NT2/D1 (cell line): ENCODE measurements around the gene PON2.
"Not testable (repeated sequence)": the region's sequence is repeated elsewhere in the genome, so short reads cannot be mapped to it uniquely, and the experiment has no call there.

Experiments used
- DNase-seq: peaks from one replicate; pipeline ENCODE4 v3.0.0-alpha.2; 2011; ENCODE audit warnings: low read depth, low spot score
- H3K27me3 ChIP-seq: 2 replicates; pipeline ENCODE4 v1.6.0; 2011; ENCODE audit warnings: mild to moderate bottlenecking; ENCODE audit not compliant: insufficient read length, insufficient read depth
- H3K36me3 ChIP-seq: 2 replicates; pipeline ENCODE4 v1.6.1; 2011; ENCODE audit warnings: mild to moderate bottlenecking, low read length, mixed read lengths; ENCODE audit not compliant: insufficient read depth, insufficient read length
- H3K4me1 ChIP-seq: 2 replicates; pipeline ENCODE4 v1.5.1; 2011; ENCODE audit not compliant: insufficient read depth, insufficient read length
- H3K4me3 ChIP-seq: 2 replicates; pipeline ENCODE4 v1.5.1; 2011; ENCODE audit warnings: low read depth; ENCODE audit not compliant: insufficient read length
- H3K9ac ChIP-seq: 2 replicates; pipeline ENCODE4 v1.6.0; 2011; ENCODE audit warnings: low read depth; ENCODE audit not compliant: insufficient read length
- H3K9me3 ChIP-seq: 2 replicates; pipeline ENCODE4 v1.5.1; 2011; ENCODE audit warnings: mild to moderate bottlenecking, low read length; ENCODE audit not compliant: insufficient read depth
- SUZ12 ChIP-seq: IDR thresholded peaks from 2 replicates; pipeline ENCODE4 v1.6.1; 2011; ENCODE audit not compliant: insufficient read length, insufficient read depth; ENCODE audit errors: extremely low read depth
- YY1 ChIP-seq: IDR thresholded peaks from 2 replicates; pipeline ENCODE4 v1.6.1; 2011; ENCODE audit not compliant: insufficient read length, insufficient read depth
- ZNF274 ChIP-seq: IDR thresholded peaks from 2 replicates; pipeline ENCODE4 v1.6.1; 2011; ENCODE audit warnings: mild to moderate bottlenecking, low read depth, low read length

The PON2 gene

DNA sequence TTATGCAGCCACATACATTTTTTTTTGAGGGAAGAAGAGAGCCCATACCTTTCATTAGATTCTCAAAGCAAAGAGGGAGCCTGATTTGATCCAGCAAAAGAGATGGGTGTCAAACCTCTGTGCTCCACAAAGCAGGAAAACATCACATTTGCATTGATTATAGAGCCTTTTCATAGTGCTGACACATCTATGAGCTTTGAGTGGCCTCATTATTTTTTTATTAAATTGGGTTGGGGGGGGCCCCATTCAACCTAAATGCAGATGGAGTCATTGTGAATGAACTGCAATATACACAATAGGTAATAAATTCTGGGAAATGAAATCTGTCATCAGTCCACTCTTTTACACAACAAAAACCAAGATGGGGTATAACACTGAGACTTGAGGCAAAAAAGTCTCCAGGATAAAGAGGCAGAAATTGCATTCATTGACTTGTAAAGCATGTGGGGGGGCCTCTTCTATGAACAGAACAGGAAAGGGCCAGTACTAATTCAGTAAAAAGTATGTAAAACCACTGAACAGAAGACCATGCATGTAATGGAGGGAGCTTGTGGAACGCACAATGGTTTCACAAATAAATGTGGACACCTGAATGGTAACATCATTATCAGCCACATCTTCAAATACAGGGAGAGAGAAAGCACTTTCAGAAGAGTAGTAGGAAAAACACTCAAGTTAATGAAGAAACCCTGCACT is 33.2 kb upstream of the PON2 start:
- Histone ChIP-seq H3K9ac (no peak overlapping the region), H3K9me3 (no peaks in the 10 kb centered on the region), H3K4me1 (no peaks in the 10 kb centered on the region), H3K27me3 (no peaks in the 10 kb centered on the region), H3K4me3 (no peak overlapping the region), H3K36me3 (no peaks in the 10 kb centered on the region)
- DNase-seq = no peak
- TF ChIP-seq SUZ12 = no peak
- TF ChIP-seq ZNF274 = no peak
- TF ChIP-seq YY1 = no peak

DNA sequence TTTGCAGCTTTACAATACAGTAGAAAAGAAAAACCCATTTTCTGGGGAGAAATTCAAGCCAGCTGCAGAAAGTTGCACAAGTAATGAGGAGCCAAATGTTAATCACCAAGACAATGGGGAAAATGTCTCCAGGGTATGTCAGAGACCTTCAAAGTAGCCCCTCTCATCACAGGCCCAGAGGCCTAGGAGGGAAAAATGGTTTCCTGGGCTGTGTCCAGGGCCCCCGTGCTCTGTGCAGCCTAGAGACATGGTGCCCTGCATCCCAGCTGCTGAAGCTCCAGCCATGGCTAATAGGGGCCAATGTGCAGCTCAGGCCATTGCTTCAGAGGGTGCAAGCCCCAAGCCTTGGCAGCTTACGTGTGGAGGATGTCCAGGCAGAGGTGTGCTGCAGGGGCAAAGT is 25.8 kb upstream of the PON2 start:
- not testable (repeated sequence) for H3K27me3 ChIP-seq, H3K4me1 ChIP-seq, H3K9ac ChIP-seq, DNase-seq, H3K4me3 ChIP-seq, H3K36me3 ChIP-seq
- peaks cover 18% of the 10 kb centered on the region for H3K9me3 ChIP-seq

DNA sequence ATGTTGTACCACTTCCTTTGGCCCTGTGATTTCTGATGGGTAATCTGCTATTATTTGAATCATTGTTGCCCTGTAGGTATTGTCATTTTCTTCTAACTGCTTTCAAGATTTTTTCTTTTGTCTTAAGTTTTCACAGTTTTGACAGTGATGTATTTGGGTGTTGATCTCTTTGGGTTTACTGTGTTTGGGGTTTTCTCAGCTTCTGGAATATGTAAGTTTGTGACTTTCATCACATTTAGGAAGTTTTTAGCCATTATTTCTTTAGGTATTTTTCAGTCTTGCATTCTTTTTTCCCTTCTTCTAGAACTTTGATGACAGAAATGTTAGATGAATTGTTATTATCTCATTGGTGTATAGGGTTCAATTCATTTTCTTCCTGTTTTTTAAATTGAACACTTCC is 23.1 kb upstream of the PON2 start:
- H3K9me3 ChIP-seq = peaks cover 18% of the 10 kb centered on the region
- H3K9ac ChIP-seq = no peak overlapping the region
- H3K4me3 ChIP-seq = no peak overlapping the region
- no peak for TF ChIP-seq SUZ12
- no peak for TF ChIP-seq YY1
- no peak for TF ChIP-seq ZNF274
- no peak for DNase-seq
- H3K4me1 ChIP-seq = no peaks in the 10 kb centered on the region
- H3K36me3 ChIP-seq = no peaks in the 10 kb centered on the region
- no peaks in the 10 kb centered on the region for H3K27me3 ChIP-seq

DNA sequence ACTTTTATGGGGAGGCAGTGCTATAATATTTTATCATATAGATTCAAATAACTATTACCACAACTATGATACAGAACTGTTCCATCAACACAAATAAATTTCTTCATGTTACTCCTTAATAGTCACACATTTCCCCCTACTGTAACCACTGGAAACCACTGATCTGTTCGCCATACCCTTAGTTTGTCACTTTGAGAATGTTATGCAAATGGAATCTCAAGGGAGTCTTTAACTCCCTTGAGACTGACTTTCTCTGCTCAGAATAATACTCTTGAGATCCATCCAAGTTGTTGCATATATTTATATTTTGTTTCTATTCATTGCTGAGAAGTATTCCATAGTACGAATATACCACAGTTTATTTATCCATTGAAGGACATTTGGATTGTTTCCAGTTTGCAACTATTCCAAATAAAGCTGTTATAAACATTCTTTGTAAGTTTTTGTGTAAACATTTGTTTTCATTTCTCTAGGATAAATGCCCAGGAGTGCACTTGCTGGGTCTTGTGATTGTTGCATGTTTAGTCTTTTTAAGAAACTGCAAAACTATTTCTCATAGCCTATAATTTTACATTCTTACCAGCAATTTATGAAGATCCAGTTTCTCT is 19.7 kb upstream of the PON2 start:
- DNase-seq = no peak
- Histone ChIP-seq H3K36me3 (no peaks in the 10 kb centered on the region), H3K4me1 (no peaks in the 10 kb centered on the region), H3K9me3 (peaks cover 10% of the 10 kb centered on the region), H3K4me3 (no peak overlapping the region), H3K27me3 (no peaks in the 10 kb centered on the region), H3K9ac (no peak overlapping the region)
- TF ChIP-seq SUZ12 (no peak), ZNF274 (no peak), YY1 (no peak)

DNA sequence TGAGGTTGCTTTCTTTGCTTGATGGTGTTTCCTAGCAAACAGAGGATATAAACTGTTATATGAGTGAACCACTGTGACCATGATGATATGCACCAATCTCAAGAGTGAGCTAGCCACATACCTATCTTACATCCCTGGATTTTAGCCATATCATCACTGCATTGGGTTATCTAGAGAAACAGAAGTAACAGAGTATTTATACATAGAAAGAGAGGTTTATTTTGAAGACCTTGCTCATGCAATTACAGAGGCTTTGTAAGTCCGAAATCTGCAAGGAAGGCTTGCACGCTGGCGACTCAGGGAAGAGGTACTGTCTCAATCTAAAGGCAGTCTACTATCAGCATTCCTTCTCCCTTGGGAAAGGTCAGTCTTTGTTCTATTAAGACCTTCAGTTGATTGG is 11.8 kb upstream of the PON2 start:
- Histone ChIP-seq H3K36me3 (no peaks in the 10 kb centered on the region), H3K9ac (no peak overlapping the region), H3K4me3 (no peak overlapping the region), H3K4me1 (no peaks in the 10 kb centered on the region), H3K27me3 (no peaks in the 10 kb centered on the region), H3K9me3 (no peaks in the 10 kb centered on the region)
- DNase-seq = no peak
- TF ChIP-seq ZNF274 (no peak), YY1 (no peak), SUZ12 (no peak)

DNA sequence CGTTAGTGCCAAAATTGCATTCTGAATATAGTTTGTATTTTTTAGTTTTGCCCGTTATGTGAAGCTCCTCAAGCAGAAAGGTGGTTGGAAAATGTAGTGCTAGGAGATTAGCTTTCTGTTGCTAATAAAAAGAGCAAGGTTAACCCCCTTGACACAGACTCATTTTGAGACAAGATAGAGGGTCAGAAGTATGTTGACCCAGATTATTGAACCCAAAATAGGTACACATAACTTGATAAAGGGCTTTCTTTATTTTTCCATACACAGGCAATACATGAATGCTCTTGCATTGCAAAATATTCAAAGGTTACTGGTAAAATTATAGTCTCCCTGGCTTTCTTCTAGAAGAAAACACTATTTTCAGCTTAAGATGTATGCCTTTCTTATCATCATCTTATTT is 10.0 kb upstream of the PON2 start:
- TF ChIP-seq YY1 = no peak
- TF ChIP-seq SUZ12 = no peak
- no peak for TF ChIP-seq ZNF274
- Histone ChIP-seq H3K27me3 (no peaks in the 10 kb centered on the region), H3K9ac (no peak overlapping the region), H3K4me3 (no peak overlapping the region), H3K9me3 (no peaks in the 10 kb centered on the region), H3K36me3 (no peaks in the 10 kb centered on the region), H3K4me1 (no peaks in the 10 kb centered on the region)
- no peak for DNase-seq

DNA sequence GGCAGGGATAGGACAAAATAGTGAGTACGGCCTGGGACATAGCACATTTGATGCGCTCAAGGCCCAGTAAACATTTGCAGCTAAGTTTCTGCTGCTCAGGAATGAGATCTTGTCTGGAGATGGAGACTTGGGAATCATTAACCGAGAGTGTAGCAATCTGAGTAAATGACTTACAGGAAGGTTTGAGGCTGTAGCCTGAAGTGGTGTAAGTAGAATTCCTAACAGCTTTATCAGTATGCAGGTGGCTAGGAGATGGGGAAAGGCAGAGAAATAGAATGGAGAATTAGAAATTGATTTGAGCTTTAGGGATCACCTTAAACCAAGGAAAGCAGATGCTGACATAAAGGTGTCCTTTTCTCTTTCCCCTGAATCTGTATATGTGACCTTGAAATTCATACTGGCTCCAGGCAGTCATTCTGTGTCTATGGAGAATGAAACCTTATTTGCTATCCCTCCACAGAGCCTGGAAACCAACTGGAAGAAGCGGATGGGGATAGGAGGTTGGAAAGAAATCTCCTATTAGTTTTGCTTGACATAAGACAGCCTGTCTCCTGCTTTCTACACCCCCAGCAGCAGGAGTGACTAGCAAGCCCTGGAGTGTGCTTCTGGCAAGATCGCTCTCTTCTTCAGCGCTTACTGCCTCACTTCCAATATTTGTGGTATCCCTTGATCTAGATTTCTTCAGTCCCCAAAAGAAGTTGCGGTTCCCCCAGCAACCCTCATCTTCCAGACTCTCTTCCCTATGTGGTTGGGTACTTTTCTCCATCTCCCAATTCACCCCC is 6.4 kb upstream of the PON2 start:
- no peaks in the 10 kb centered on the region for H3K36me3 ChIP-seq
- H3K9me3 ChIP-seq = no peaks in the 10 kb centered on the region
- no peak for DNase-seq
- H3K9ac ChIP-seq = no peak overlapping the region
- H3K27me3 ChIP-seq = no peaks in the 10 kb centered on the region
- H3K4me3 ChIP-seq = no peak overlapping the region
- TF ChIP-seq SUZ12 (no peak), YY1 (no peak), ZNF274 (no peak)
- H3K4me1 ChIP-seq = no peaks in the 10 kb centered on the region
